Measurements from ENCODE around the gene WNT3.
"Not testable (repeated sequence)": the region's sequence is repeated elsewhere in the genome, so short reads cannot be mapped to it uniquely, and the experiment has no call there.

Gene WNT3

GRCh38 chr17:46764709-46765401, 53.6 kb downstream of the WNT3 start:
- H3K9me3 ChIP-seq (ENCODE audit: control insufficient read depth in 2 of 2, low read length in 2 of 2), result no peaks in the 10 kb centered on the region
- no peak overlapping the region for H3K9ac ChIP-seq (ENCODE audit: low read length in 2 of 2)
- no peak overlapping the region for H3K27ac ChIP-seq (ENCODE audit: low read length)
- no peaks in the 10 kb centered on the region for H3K4me1 ChIP-seq (ENCODE audit: control insufficient read depth, insufficient read depth, low read length)
- H3K36me3 ChIP-seq (ENCODE audit: control insufficient read depth in 2 of 2, insufficient read depth in 2 of 2, low read length in 2 of 2), result no peaks in the 10 kb centered on the region
- H3K4me3 ChIP-seq (ENCODE audit: low read length in 2 of 2), result no peak overlapping the region
- H3K27me3 ChIP-seq (ENCODE audit: control insufficient read depth in 1 of 2, insufficient read depth in 2 of 2, low read length in 2 of 2), result peaks cover 0 to 6% of the 10 kb centered on the region in 2 donors

DNA sequence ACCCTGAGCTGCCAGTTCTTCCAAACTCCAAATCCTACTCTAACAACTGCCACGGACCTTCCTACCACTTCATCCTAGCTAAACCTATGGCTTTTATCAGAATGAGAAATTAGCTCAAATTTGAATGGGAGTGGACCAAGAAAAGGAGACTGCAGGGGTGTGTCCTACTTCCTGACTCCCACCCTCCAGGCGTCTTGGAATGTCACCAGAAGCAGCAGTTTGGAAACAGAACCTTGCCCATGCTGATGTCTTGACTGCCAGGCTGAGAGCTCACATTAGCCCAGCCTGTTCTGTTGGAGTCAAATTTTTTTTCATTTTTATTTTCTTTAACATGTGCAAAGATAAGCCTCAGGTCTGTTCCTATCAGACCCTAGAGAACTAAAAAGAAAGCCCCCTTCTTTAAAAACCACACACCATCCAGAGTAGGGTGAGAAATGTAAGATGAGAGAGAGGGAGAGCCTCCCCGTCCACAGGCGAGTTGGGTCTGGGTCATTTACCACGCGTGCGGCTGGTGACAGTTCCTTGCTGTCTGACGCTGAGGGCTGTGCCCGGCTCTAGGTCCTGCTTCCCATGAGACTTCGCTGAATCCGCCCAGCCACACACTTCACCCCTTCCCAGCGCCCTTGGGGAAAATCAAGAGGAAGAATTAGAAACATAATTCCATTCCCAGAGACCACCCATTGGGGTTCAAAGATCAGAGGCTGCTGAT, 54.3 kb downstream of the WNT3 start:
- no peaks in the 10 kb centered on the region for H3K4me1 ChIP-seq (ENCODE audit: control insufficient read depth, insufficient read depth, low read length)
- H3K27me3 ChIP-seq (ENCODE audit: control insufficient read depth in 1 of 2, insufficient read depth in 2 of 2, low read length in 2 of 2), result no peaks in the 10 kb centered on the region
- peaks cover 0 to 2% of the 10 kb centered on the region in 2 donors for H3K36me3 ChIP-seq (ENCODE audit: control insufficient read depth in 2 of 2, insufficient read depth in 2 of 2, low read length in 2 of 2)
- no peak overlapping the region for H3K27ac ChIP-seq (ENCODE audit: low read length)
- no peak overlapping the region for H3K4me3 ChIP-seq (ENCODE audit: low read length in 2 of 2)
- no peaks in the 10 kb centered on the region for H3K9me3 ChIP-seq (ENCODE audit: control insufficient read depth in 2 of 2, low read length in 2 of 2)
- H3K9ac ChIP-seq (ENCODE audit: low read length in 2 of 2), result no peak overlapping the region

DNA sequence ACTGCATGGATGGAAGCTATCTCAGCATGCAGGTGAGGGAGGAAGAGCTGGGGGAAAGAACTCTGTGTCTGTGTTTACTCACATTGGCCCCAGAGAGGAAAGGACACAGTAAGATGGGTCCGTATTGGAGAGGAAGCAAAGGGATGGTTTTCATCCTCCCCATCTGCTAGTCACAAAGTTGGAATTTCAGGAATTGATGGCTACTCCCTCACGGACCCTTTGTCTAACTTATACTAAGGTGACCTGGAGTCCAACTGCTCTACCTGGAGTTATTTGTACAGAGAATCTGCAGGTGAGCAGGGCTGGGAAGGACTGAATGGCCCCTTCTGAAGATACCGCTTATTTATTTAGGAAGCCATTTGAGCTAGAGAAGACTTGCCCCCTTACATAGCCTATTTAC, 55.1 kb downstream of the WNT3 start:
- no peaks in the 10 kb centered on the region for H3K27me3 ChIP-seq (ENCODE audit: control insufficient read depth in 1 of 2, insufficient read depth in 2 of 2, low read length in 2 of 2)
- H3K9ac ChIP-seq (ENCODE audit: low read length in 2 of 2), result no peak overlapping the region
- peaks cover 0 to 2% of the 10 kb centered on the region in 2 donors for H3K36me3 ChIP-seq (ENCODE audit: control insufficient read depth in 2 of 2, insufficient read depth in 2 of 2, low read length in 2 of 2)
- no peak overlapping the region for H3K27ac ChIP-seq (ENCODE audit: low read length)
- H3K4me1 ChIP-seq (ENCODE audit: control insufficient read depth, insufficient read depth, low read length), result no peaks in the 10 kb centered on the region
- H3K4me3 ChIP-seq (ENCODE audit: low read length in 2 of 2), result no peak overlapping the region
- H3K9me3 ChIP-seq (ENCODE audit: control insufficient read depth in 2 of 2, low read length in 2 of 2), result no peaks in the 10 kb centered on the region

- H3K36me3 ChIP-seq (ENCODE audit: control insufficient read depth in 2 of 2, insufficient read depth in 2 of 2, low read length in 2 of 2), result peaks cover 10 to 16% of the 10 kb centered on the region in 2 donors
- no peaks in the 10 kb centered on the region for H3K27me3 ChIP-seq (ENCODE audit: control insufficient read depth in 1 of 2, insufficient read depth in 2 of 2, low read length in 2 of 2)
- H3K9me3 ChIP-seq (ENCODE audit: control insufficient read depth in 2 of 2, low read length in 2 of 2), result no peaks in the 10 kb centered on the region
- H3K4me1 ChIP-seq (ENCODE audit: control insufficient read depth, insufficient read depth, low read length), result no peaks in the 10 kb centered on the region
- no peak overlapping the region for H3K9ac ChIP-seq (ENCODE audit: low read length in 2 of 2)
- no peak overlapping the region for H3K27ac ChIP-seq (ENCODE audit: low read length)
- no peak overlapping the region for H3K4me3 ChIP-seq (ENCODE audit: low read length in 2 of 2)
Observed at GRCh38 chr17:46759141-46759540, 59.4 kb downstream of the WNT3 start.

- Histone ChIP-seq H3K27me3 (ENCODE audit: control insufficient read depth in 1 of 2, insufficient read depth in 2 of 2, low read length in 2 of 2) (no peaks in the 10 kb centered on the region), H3K36me3 (ENCODE audit: control insufficient read depth in 2 of 2, insufficient read depth in 2 of 2, low read length in 2 of 2) (peaks cover 13 to 16% of the 10 kb centered on the region in 2 donors), H3K9ac (ENCODE audit: low read length in 2 of 2) (no peak overlapping the region), H3K4me3 (ENCODE audit: low read length in 2 of 2) (no peak overlapping the region), H3K4me1 (ENCODE audit: control insufficient read depth, insufficient read depth, low read length) (no peaks in the 10 kb centered on the region), H3K27ac (ENCODE audit: low read length) (no peak overlapping the region), H3K9me3 (ENCODE audit: control insufficient read depth in 2 of 2, low read length in 2 of 2) (no peaks in the 10 kb centered on the region)
Observed at GRCh38 chr17:46758614-46759013, 59.9 kb downstream of the WNT3 start.

- not testable (repeated sequence) for H3K9me3 ChIP-seq (ENCODE audit: control insufficient read depth in 2 of 2, low read length in 2 of 2); H3K27me3 ChIP-seq (ENCODE audit: control insufficient read depth in 1 of 2, insufficient read depth in 2 of 2, low read length in 2 of 2); H3K27ac ChIP-seq (ENCODE audit: low read length); H3K4me3 ChIP-seq (ENCODE audit: low read length in 2 of 2); H3K9ac ChIP-seq (ENCODE audit: low read length in 2 of 2); H3K4me1 ChIP-seq (ENCODE audit: control insufficient read depth, insufficient read depth, low read length)
- peaks cover 15 to 19% of the 10 kb centered on the region in 2 donors for H3K36me3 ChIP-seq (ENCODE audit: control insufficient read depth in 2 of 2, insufficient read depth in 2 of 2, low read length in 2 of 2)
Observed at GRCh38 chr17:46757588-46757987, 60.9 kb downstream of the WNT3 start.

- no peak overlapping the region for H3K9ac ChIP-seq (ENCODE audit: low read length in 2 of 2)
- H3K36me3 ChIP-seq (ENCODE audit: control insufficient read depth in 2 of 2, insufficient read depth in 2 of 2, low read length in 2 of 2), result peaks cover 15 to 21% of the 10 kb centered on the region in 2 donors
- H3K9me3 ChIP-seq (ENCODE audit: control insufficient read depth in 2 of 2, low read length in 2 of 2), result no peaks in the 10 kb centered on the region
- H3K27ac ChIP-seq (ENCODE audit: low read length), result no peak overlapping the region
- no peaks in the 10 kb centered on the region for H3K27me3 ChIP-seq (ENCODE audit: control insufficient read depth in 1 of 2, insufficient read depth in 2 of 2, low read length in 2 of 2)
- no peaks in the 10 kb centered on the region for H3K4me1 ChIP-seq (ENCODE audit: control insufficient read depth, insufficient read depth, low read length)
- no peak overlapping the region for H3K4me3 ChIP-seq (ENCODE audit: low read length in 2 of 2)
Observed at GRCh38 chr17:46756861-46757260, 61.6 kb downstream of the WNT3 start.

DNA sequence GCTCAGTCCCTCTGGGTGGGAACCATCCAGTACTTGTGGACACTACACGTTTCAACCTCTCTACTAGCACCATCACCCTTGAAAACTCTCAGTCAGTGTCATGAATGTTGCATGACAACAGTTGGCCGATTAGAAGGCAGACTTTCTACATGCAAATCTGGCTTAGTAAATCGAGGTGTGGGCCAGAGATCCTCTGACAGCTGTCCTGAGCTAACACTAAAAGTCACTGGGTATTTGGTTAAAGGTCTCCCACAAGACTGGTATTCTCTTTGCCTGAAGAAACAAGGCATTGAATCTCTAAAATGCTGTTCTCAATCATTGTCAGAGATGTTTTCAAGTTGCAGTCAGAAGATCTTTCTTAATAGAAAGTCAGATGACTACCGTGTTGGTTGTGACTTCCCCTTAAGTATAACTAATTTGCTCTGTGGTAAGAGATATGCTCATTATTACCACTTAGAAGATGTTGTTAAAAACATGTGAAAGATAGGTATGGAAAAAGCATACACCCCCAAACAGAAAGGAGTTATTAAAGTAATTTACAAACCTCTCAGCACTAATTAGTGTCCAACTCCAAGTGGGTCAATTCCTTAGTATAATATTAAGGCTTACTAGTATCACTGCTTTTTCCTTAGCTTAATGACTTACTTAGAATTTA, 62.3 kb downstream of the WNT3 start:
- Histone ChIP-seq H3K9me3 (ENCODE audit: control insufficient read depth in 2 of 2, low read length in 2 of 2) (no peaks in the 10 kb centered on the region), H3K9ac (ENCODE audit: low read length in 2 of 2) (no peak overlapping the region), H3K27me3 (ENCODE audit: control insufficient read depth in 1 of 2, insufficient read depth in 2 of 2, low read length in 2 of 2) (no peaks in the 10 kb centered on the region), H3K4me3 (ENCODE audit: low read length in 2 of 2) (no peak overlapping the region), H3K27ac (ENCODE audit: low read length) (no peak overlapping the region), H3K36me3 (ENCODE audit: control insufficient read depth in 2 of 2, insufficient read depth in 2 of 2, low read length in 2 of 2) (peaks cover 15 to 23% of the 10 kb centered on the region in 2 donors), H3K4me1 (ENCODE audit: control insufficient read depth, insufficient read depth, low read length) (no peaks in the 10 kb centered on the region)

DNA sequence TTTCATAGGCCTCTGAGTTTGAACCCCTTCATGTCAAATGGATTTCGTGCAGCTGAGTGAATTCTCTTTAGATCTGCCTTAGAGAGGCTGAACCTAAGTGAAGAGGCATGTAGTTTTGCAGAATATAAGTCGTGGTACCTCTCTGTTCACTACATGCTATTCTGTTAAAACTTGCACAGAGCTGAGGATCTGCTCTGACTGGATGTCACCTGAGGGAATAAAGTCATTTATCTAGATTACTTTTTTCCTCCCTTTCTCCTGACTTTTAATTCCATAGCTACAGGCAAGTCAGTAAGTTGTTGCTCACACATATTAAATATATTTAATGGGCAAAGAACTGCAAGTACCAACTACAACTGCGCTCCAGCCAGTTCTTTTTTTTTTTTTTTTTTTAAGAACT, 64.7 kb downstream of the WNT3 start:
- Histone ChIP-seq H3K36me3 (ENCODE audit: control insufficient read depth in 2 of 2, insufficient read depth in 2 of 2, low read length in 2 of 2) (peaks cover 15 to 21% of the 10 kb centered on the region in 2 donors), H3K27ac (ENCODE audit: low read length) (no peak overlapping the region)

DNA sequence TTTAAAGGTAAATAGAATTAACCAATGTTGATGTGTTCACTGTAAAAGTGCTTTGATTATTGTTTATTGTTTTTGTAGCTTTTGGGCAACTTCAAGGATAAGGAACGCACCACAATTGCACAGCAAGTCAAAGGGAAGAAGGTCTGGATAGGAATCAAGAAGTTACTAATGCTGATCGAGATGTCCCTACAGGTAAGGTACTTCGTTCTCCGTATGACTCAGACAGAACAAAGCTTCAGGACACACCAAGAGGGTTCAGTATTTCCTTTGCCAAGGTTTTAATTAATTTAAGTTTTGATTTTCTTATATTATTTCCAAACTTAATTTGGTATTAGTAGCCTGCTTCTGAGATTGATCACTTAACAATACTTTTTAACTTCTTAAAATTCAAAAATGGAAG, 67.1 kb downstream of the WNT3 start:
- Histone ChIP-seq H3K9me3 (ENCODE audit: control insufficient read depth in 2 of 2, low read length in 2 of 2) (no peaks in the 10 kb centered on the region), H3K27ac (ENCODE audit: low read length) (no peak overlapping the region), H3K4me1 (ENCODE audit: control insufficient read depth, insufficient read depth, low read length) (no peaks in the 10 kb centered on the region), H3K4me3 (ENCODE audit: low read length in 2 of 2) (no peak overlapping the region), H3K27me3 (ENCODE audit: control insufficient read depth in 1 of 2, insufficient read depth in 2 of 2, low read length in 2 of 2) (no peaks in the 10 kb centered on the region), H3K9ac (ENCODE audit: low read length in 2 of 2) (no peak overlapping the region), H3K36me3 (ENCODE audit: control insufficient read depth in 2 of 2, insufficient read depth in 2 of 2, low read length in 2 of 2) (peaks cover 15 to 18% of the 10 kb centered on the region in 2 donors)

More for the DNA sequence above, 64.7 kb downstream of the WNT3 start:
- no peaks in the 10 kb centered on the region for H3K4me1 ChIP-seq (ENCODE audit: control insufficient read depth, insufficient read depth, low read length)
- no peaks in the 10 kb centered on the region for H3K9me3 ChIP-seq (ENCODE audit: control insufficient read depth in 2 of 2, low read length in 2 of 2)
- no peak overlapping the region for H3K4me3 ChIP-seq (ENCODE audit: low read length in 2 of 2)
- H3K9ac ChIP-seq (ENCODE audit: low read length in 2 of 2), result no peak overlapping the region
- H3K27me3 ChIP-seq (ENCODE audit: control insufficient read depth in 1 of 2, insufficient read depth in 2 of 2, low read length in 2 of 2), result no peaks in the 10 kb centered on the region

DNA sequence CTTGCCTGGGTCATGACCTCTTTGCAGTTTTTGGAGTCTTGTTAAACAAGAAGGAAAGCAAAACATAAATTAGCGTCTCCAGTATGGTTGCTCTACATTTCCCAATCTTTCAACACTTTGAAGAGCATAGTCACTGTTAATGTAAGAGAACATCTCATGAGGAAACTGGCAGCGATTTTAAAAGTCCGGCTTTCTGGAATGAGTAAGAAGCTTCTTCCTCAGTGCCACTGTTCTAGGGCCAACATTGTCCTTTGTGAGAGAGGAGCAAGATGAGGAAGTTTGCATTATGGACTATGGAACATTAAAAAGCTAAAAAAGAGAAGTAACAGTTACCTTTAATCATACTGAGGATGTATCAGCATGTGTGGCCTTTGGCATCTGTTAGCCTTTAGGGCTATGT, 73.1 kb downstream of the WNT3 start:
- Histone ChIP-seq H3K9ac (ENCODE audit: low read length in 2 of 2) (no peak overlapping the region), H3K27me3 (ENCODE audit: control insufficient read depth in 1 of 2, insufficient read depth in 2 of 2, low read length in 2 of 2) (no peaks in the 10 kb centered on the region), H3K27ac (ENCODE audit: low read length) (no peak overlapping the region), H3K36me3 (ENCODE audit: control insufficient read depth in 2 of 2, insufficient read depth in 2 of 2, low read length in 2 of 2) (no peaks in the 10 kb centered on the region), H3K4me1 (ENCODE audit: control insufficient read depth, insufficient read depth, low read length) (peaks cover 7% of the 10 kb centered on the region), H3K4me3 (ENCODE audit: low read length in 2 of 2) (no peak overlapping the region), H3K9me3 (ENCODE audit: control insufficient read depth in 2 of 2, low read length in 2 of 2) (no peaks in the 10 kb centered on the region)
